Muscle layer of duodenum (tissue), 2 donors: ENCODE data around the gene SNCB.

ENCODE experiments used
- H3K27ac ChIP-seq: one replicate; pipeline ENCODE4 v1.7.0; 2013; ENCODE audit warnings: mild to moderate bottlenecking, low read length
- H3K27me3 ChIP-seq: one replicate; pipeline ENCODE4 v1.7.0; 2013; ENCODE audit warnings: low read depth, mild to moderate bottlenecking, control low read depth, low read length
- H3K36me3 ChIP-seq, 2 donors: one replicate each; pipeline ENCODE4 v1.7.0; 2013; ENCODE audit warnings: low read length in 2 of 2, control low read depth in 1 of 2, mild to moderate bottlenecking in 1 of 2; ENCODE audit not compliant: insufficient read depth in 2 of 2, control insufficient read depth in 1 of 2
- H3K4me1 ChIP-seq, 2 donors: one replicate each; pipeline ENCODE4 v1.7.0; 2013; ENCODE audit warnings: low read length in 2 of 2, mild to moderate bottlenecking in 2 of 2, control low read depth in 1 of 2, moderate library complexity in 1 of 2; ENCODE audit not compliant: insufficient read depth in 2 of 2, control insufficient read depth in 1 of 2
- H3K4me3 ChIP-seq, 2 donors: one replicate each; pipeline ENCODE4 v1.7.0; 2013; ENCODE audit warnings: low read length in 2 of 2, low read depth in 1 of 2, mild to moderate bottlenecking in 1 of 2
- H3K9me3 ChIP-seq, 2 donors: one replicate each; pipeline ENCODE4 v1.7.0; 2013; ENCODE audit warnings: low read length in 2 of 2, control low read depth in 1 of 2, mild to moderate bottlenecking in 1 of 2; ENCODE audit not compliant: control insufficient read depth in 1 of 2
- donor health status: healthy.

The SNCB gene

GRCh38 chr5:176628406-176629228 lies 1.7 kb downstream of the SNCB start:
- H3K27me3 ChIP-seq: peaks cover 50% of the 10 kb centered on the region
- H3K4me1 ChIP-seq: peaks cover 0 to 17% of the 10 kb centered on the region in 2 donors
- no peak overlapping the region for H3K4me3 ChIP-seq
- no peak overlapping the region for H3K27ac ChIP-seq
- no peaks in the 10 kb centered on the region for H3K36me3 ChIP-seq
- no peaks in the 10 kb centered on the region for H3K9me3 ChIP-seq

- peaks cover 50% of the 10 kb centered on the region for H3K27me3 ChIP-seq
- H3K4me3 ChIP-seq: no peak overlapping the region
- no peaks in the 10 kb centered on the region for H3K36me3 ChIP-seq
- H3K4me1 ChIP-seq: peaks cover 0 to 17% of the 10 kb centered on the region in 2 donors
- H3K9me3 ChIP-seq: no peaks in the 10 kb centered on the region
- H3K27ac ChIP-seq: no peak overlapping the region
Measured at GRCh38 chr5:176627582-176627981, 2.8 kb downstream of the SNCB start.

- H3K27me3 ChIP-seq: peaks cover 52% of the 10 kb centered on the region
- no peaks in the 10 kb centered on the region for H3K9me3 ChIP-seq
- peaks cover 0 to 18% of the 10 kb centered on the region in 2 donors for H3K4me1 ChIP-seq
- H3K27ac ChIP-seq: no peak overlapping the region
- no peaks in the 10 kb centered on the region for H3K36me3 ChIP-seq
- H3K4me3 ChIP-seq: no peak overlapping the region
Measured at GRCh38 chr5:176626876-176627236, 3.5 kb downstream of the SNCB start.

GRCh38 chr5:176625966-176626875 lies 4.1 kb downstream of the SNCB start:
- Histone ChIP-seq H3K9me3 (no peaks in the 10 kb centered on the region), H3K4me1 (peaks cover 0 to 24% of the 10 kb centered on the region in 2 donors), H3K4me3 (no peak overlapping the region), H3K27ac (no peak overlapping the region), H3K36me3 (no peaks in the 10 kb centered on the region), H3K27me3 (peaks cover 56% of the 10 kb centered on the region)

- no peaks in the 10 kb centered on the region for H3K36me3 ChIP-seq
- no peak overlapping the region for H3K4me3 ChIP-seq
- peaks cover 56% of the 10 kb centered on the region for H3K27me3 ChIP-seq
- H3K9me3 ChIP-seq: no peaks in the 10 kb centered on the region
- no peak overlapping the region for H3K27ac ChIP-seq
- peaks cover 0 to 29% of the 10 kb centered on the region in 2 donors for H3K4me1 ChIP-seq
Measured at GRCh38 chr5:176625512-176625911, 4.8 kb downstream of the SNCB start.

- peaks cover 58% of the 10 kb centered on the region for H3K27me3 ChIP-seq
- no peaks in the 10 kb centered on the region for H3K9me3 ChIP-seq
- no peaks in the 10 kb centered on the region for H3K36me3 ChIP-seq
- no peak overlapping the region for H3K4me3 ChIP-seq
- no peak overlapping the region for H3K27ac ChIP-seq
- peaks cover 0 to 29% of the 10 kb centered on the region in 2 donors for H3K4me1 ChIP-seq
Measured at GRCh38 chr5:176624938-176625337, 5.4 kb downstream of the SNCB start.

GRCh38 chr5:176624142-176624541 lies 6.2 kb downstream of the SNCB start:
- H3K4me3 ChIP-seq: no peak overlapping the region
- H3K4me1 ChIP-seq: peaks cover 0 to 29% of the 10 kb centered on the region in 2 donors
- no peak overlapping the region for H3K27ac ChIP-seq
- peaks cover 58% of the 10 kb centered on the region for H3K27me3 ChIP-seq
- H3K36me3 ChIP-seq: no peaks in the 10 kb centered on the region
- H3K9me3 ChIP-seq: no peaks in the 10 kb centered on the region

GRCh38 chr5:176621661-176622079 lies 8.7 kb downstream of the SNCB start:
- no peaks in the 10 kb centered on the region for H3K36me3 ChIP-seq
- peaks cover 46% of the 10 kb centered on the region for H3K27me3 ChIP-seq
- H3K4me3 ChIP-seq: no peak overlapping the region
- H3K4me1 ChIP-seq: peaks cover 0 to 32% of the 10 kb centered on the region in 2 donors
- H3K9me3 ChIP-seq: no peaks in the 10 kb centered on the region
- no peak overlapping the region for H3K27ac ChIP-seq

GRCh38 chr5:176620333-176620981 lies 9.9 kb downstream of the SNCB start:
- Histone ChIP-seq H3K4me1 (peaks cover 0 to 32% of the 10 kb centered on the region in 2 donors), H3K36me3 (no peaks in the 10 kb centered on the region), H3K4me3 (no peak overlapping the region), H3K27ac (no peak overlapping the region), H3K27me3 (peaks cover 38% of the 10 kb centered on the region), H3K9me3 (no peaks in the 10 kb centered on the region)

- Histone ChIP-seq H3K9me3 (no peaks in the 10 kb centered on the region), H3K4me3 (peak overlapping the region in 1 of 2 donors; percentile 46), H3K4me1 (peaks cover 0 to 32% of the 10 kb centered on the region in 2 donors), H3K36me3 (no peaks in the 10 kb centered on the region), H3K27me3 (peaks cover 38% of the 10 kb centered on the region), H3K27ac (no peak overlapping the region)
Measured at GRCh38 chr5:176619569-176620332, 10.6 kb downstream of the SNCB start.
